Right cardiac atrium (tissue), 5 donors: ENCODE data around the gene ZYG11A. TPM values are rescaled to one million over a fixed set of nuclear protein-coding genes. Genes with fewer than 3 reads are reported as not detected.
"Not testable (repeated sequence)": the region's sequence is repeated elsewhere in the genome, so short reads cannot be mapped to it uniquely, and the experiment has no call there.

Experiments
- ATAC-seq, 2 donors: fragments of 200-7000 bp; cut with Tn5 transposase; one replicate each; pipeline versions ENCODE4 v1.8.0 to v1.9.1; 2020; ENCODE audit warnings: moderate library complexity in 2 of 2, mild to moderate bottlenecking in 1 of 2
- DNase-seq, 3 donors: peaks; one replicate each; pipeline ENCODE4 v3.0.0-alpha.2; 2020
- H3K27ac ChIP-seq: one replicate; pipeline ENCODE4 v1.5.1; 2013; ENCODE audit warnings: mild to moderate bottlenecking, low read length, control low read depth, moderate library complexity
- H3K27me3 ChIP-seq: one replicate; pipeline ENCODE4 v1.6.1; 2013; ENCODE audit not compliant: control insufficient read depth, insufficient read depth
- H3K4me1 ChIP-seq: one replicate; pipeline ENCODE4 v1.6.1; 2013; ENCODE audit warnings: low read length; ENCODE audit not compliant: control insufficient read depth, insufficient read depth
- H3K4me3 ChIP-seq: one replicate; pipeline ENCODE4 v1.5.1; 2013; ENCODE audit warnings: low read length, control low read depth
- H3K9me3 ChIP-seq: one replicate; pipeline ENCODE4 v1.6.1; 2013; ENCODE audit warnings: low read length; ENCODE audit not compliant: control insufficient read depth
- WGBS: extraction: QIAGEN DNeasy Blood & Tissue Kit; methylation state at CpG from one replicate; pipeline ENCODE4 v1.1.7; 2013; 5-methylcytosine and 5-hydroxymethylcytosine counted together
- intact Hi-C, 4 donors: fragments of 100-400 bp; cut with DNase I; formaldehyde crosslinking; loops; one replicate each; pipeline versions ENCODE4 v1.11.0 to v1.14.0; 2022 to 2023
- long read RNA-seq, 4 donors: library from polyadenylated mRNA; unstranded; transcript quantifications; one replicate each; pipeline ENCODE4 v2.0.0, GENCODE V29; 2020 to 2021
- polyA plus RNA-seq: library from polyadenylated mRNA; stranded (reverse); fragments of 200-250 nt; gene quantifications from one replicate; pipeline ENCODE4 v1.2.3, GENCODE V29; 2013
- total RNA-seq, 4 donors: library from RNA; stranded (reverse); fragmentation: NEBNext Ultra II Directional; extraction: Animal tissue kit (Norgen Biotek cat#: 25700); gene quantifications; one replicate each; pipeline ENCODE4 v1.2.1, GENCODE V29; 2021
- donor health status: healthy with polysubstance abuse.
- donor health status: DM: no; HTN: yes; CAD: no.
- donor health status: DM: no; HTN: no; CAD: no.
- donor health status: DM: no; HTN: yes; CAD: no; lungs with severe emphysema.
- donor health status: DM: yes; HTN: yes; CAD: no.

The ZYG11A gene
- total RNA-seq: under 1 TPM in 1 of 4 donors, not detected in 3; 0.06 TPM
- 0.02 TPM for polyA plus RNA-seq
- long read RNA-seq, donor 1: 0 reads
- long read RNA-seq, donor 2: 0 reads
- long read RNA-seq, donor 3: 0 reads
- long read RNA-seq, donor 4: 0 reads

DNA sequence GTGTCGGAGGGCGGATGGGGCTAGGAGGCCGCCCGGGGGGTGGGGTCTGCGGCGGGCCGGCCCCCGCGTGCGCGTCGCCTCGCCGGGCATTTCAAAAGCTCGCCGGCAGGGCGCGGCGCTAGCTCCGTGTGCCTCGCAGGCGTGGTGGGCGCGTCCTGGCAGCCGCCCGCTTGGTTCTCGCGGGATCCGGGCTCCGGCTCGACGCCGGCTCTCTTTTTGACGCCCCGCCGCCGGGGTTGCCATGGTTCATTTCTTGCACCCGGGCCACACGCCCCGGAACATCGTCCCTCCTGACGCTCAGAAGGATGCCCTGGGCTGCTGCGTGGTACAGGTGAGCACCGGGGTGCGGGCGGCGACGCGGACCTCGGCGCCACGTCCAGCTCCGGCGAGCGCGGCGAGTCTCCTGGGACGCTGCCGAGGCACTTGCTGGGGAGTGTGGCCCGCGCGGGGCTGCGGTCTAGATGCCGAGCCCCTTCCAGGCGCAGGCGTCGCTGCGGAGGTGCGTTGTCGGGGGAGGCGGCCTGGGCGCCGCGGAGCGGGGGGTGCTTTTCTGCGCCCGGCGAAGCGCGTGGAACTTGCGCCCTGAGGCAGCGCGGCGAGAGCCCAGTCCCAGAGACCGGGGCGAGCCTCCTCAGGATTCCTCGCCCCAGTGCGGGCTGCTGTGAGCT is at the start of gene ZYG11A:
Gene ZYG11A, plus strand, starts transcription at position 118 of the 668 bp plus-strand sequence. Its CDS starts 124 bp downstream, at position 242.
- no peaks in the 10 kb centered on the region for H3K9me3 ChIP-seq
- peak within 1 kb of the TSS; percentile 6 for H3K4me3 ChIP-seq
- ATAC-seq (peak; percentile 95 to 96), DNase-seq (peak; percentile 65 to 84 (median 81))
- H3K4me1 ChIP-seq: peaks cover 4% of the 10 kb centered on the region
- H3K27me3 ChIP-seq: no peaks in the 10 kb centered on the region
- WGBS: 2% methylated on average over 88 of the region's 88 CpGs
- intact Hi-C loops: no loop called here
- no peak within 1 kb of the TSS for H3K27ac ChIP-seq

DNA sequence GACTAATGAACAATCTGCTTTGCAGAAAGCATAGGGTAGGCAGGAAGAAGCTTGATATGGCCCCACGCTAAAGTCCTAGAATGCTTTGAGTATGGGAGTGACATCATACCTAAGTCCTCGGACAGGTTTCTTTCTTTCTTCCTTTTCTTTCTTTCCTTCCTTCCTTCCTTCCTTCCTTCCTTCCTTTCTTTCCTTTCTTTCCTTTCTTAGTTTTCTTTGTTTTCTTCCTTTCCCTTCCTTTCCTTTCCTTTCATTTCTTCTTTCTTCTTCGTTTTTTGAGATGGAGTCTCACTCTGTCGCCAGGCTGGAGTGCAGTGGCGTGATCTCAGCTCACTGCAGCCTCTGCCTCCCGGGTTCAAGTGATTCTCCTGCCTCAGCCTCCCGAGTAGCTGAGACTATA is 48.8 kb upstream of the ZYG11A start:
- H3K9me3 ChIP-seq, H3K4me3 ChIP-seq, intact Hi-C loops, H3K4me1 ChIP-seq, H3K27me3 ChIP-seq, H3K27ac ChIP-seq, DNase-seq, ATAC-seq: not testable (repeated sequence)
- 90% methylated on average over 7 of the region's 7 CpGs for WGBS

DNA sequence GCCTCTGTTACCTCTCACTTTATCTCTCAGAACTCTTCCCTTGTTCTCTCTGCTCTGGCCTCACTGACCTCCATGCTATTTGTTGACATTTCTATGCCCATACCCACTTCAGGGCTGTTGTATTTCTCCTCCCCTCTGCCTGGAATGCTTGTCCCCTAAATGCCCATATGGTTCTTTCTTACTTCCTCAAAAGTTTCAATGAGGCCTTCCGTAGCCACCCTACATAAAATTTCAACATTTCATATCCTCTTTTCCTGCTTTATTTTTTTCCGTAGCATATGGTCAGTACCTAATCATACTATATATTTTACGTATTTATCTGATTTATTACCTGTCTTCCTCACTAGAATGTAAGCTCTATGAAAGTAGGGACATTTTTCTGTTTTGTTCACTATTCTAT is 47.1 kb upstream of the ZYG11A start:
- Histone ChIP-seq H3K4me1 (peaks cover 3% of the 10 kb centered on the region), H3K4me3 (no peak overlapping the region), H3K27ac (no peak overlapping the region), H3K27me3 (no peaks in the 10 kb centered on the region), H3K9me3 (no peaks in the 10 kb centered on the region)
- ATAC-seq (no peak), DNase-seq (no peak)
- intact Hi-C loops: no loop called here
- 87% methylated on average over 3 of the region's 3 CpGs for WGBS

DNA sequence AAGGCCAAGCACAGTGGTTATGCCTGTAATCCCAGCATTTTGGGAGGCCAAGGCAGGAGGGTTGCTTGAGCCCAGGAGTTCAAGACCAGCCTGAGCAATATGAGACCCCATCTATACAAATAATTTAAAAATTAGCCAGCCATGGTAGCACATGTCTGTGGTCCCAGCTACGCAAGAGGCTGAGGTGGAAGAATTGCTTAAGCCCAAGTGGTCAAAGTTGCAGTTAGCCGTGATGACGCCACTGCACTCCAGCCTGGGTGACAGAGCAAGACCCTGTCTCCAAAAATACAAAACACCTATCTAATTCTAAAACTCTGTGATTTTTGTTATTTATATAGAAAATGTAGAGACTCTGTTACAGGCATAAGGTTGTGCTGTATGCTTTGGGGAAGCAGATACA is 44.2 kb upstream of the ZYG11A start:
- H3K4me3 ChIP-seq: no peak overlapping the region
- intact Hi-C loops: no loop called here
- WGBS: 94% methylated on average over 3 of the region's 3 CpGs
- peaks cover 3% of the 10 kb centered on the region for H3K4me1 ChIP-seq
- H3K27ac ChIP-seq: no peak overlapping the region
- no peaks in the 10 kb centered on the region for H3K27me3 ChIP-seq
- ATAC-seq (no peak), DNase-seq (no peak)
- H3K9me3 ChIP-seq: no peaks in the 10 kb centered on the region

DNA sequence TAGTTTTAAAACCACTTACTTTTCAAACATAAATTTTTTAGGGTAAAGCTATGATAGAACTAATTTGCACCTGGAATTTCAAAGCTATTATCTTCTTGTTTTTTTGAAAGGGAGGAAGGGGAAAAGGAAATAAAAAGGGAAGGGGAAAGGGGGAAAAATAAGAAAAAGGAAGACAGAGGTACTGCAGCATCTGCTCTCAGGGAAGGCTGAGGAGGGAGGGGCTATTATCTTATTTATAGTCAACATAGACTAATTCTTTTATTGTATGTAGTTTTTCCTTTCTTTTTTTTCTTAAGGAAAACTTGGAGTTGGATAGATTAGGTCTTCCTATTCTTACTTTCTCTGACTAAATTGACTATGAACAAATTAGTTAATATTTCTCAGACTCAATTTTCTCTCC is 41.5 kb upstream of the ZYG11A start:
- Histone ChIP-seq H3K9me3 (no peaks in the 10 kb centered on the region), H3K27me3 (no peaks in the 10 kb centered on the region), H3K27ac (no peak overlapping the region), H3K4me1 (no peaks in the 10 kb centered on the region), H3K4me3 (no peak overlapping the region)
- intact Hi-C loops: no loop called here
- ATAC-seq (no peak), DNase-seq (no peak)

DNA sequence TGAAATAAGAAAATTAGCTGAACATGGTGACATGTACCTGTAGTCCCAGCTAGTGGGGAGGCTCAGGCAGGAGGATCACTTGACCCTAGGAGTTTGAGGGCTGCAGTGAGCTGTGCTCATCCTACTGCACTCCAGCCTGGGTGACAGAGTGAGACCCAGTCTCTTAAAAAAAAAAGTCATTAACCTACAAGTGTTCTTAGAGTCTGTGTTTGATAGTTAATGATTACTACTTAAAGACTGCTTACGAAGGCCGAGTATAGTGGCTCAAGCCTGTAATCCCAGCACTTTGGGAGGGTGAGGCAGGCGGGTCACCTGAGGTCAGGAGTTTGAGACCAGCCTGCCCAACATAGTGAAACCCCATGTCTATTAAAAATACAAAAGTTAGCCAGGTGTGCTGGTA is 38.5 kb upstream of the ZYG11A start:
- WGBS: 98% methylated on average over 3 of the region's 3 CpGs
- ATAC-seq, H3K27me3 ChIP-seq, H3K9me3 ChIP-seq, intact Hi-C loops, DNase-seq, H3K4me3 ChIP-seq, H3K27ac ChIP-seq, H3K4me1 ChIP-seq: not testable (repeated sequence)

DNA sequence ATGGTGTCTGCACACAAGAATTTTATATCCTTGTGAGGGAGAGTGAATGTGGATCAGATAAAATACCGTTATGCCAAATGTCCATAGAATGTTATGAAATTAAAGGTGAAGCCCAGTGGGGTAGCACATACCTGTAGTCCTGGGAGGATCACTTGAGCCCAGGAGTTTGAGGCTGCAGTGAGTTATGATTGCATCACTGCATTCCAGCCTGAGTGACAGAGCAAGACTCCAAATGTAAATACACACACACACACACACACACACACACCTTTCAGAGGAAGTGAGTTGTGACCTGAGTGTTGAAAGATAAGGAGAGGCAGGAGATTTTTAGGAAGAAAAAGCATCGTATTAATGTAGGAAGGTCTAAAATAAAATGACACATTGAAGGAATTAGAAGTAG is 28.1 kb upstream of the ZYG11A start:
- Histone ChIP-seq H3K27ac (no peak overlapping the region), H3K9me3 (no peaks in the 10 kb centered on the region), H3K4me1 (no peaks in the 10 kb centered on the region), H3K4me3 (no peak overlapping the region), H3K27me3 (no peaks in the 10 kb centered on the region)
- ATAC-seq (no peak), DNase-seq (no peak)
- 67% methylated on average over 2 of the region's 2 CpGs for WGBS
- intact Hi-C loops: no loop called here

DNA sequence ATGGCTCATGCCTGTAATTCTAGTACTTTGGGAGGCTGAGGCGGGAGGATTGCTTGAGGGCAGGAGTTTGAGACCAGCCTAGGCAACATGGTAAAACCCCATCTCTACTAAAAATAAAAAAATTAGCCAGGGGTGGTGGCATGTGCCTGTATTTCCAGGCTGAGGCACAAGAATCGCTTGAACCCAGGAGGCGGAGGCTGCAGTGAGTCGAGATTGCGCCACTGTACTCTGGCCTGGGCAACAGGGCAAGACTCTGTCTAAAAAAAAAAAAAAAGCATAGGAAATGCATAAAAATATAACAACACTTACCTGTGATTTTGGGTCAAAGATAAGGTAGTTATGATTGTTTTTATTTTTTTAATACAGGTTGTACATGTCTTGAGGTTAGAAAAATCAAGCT is 21.7 kb upstream of the ZYG11A start:
- H3K4me1 ChIP-seq, DNase-seq, H3K9me3 ChIP-seq, H3K27me3 ChIP-seq, ATAC-seq, intact Hi-C loops, H3K27ac ChIP-seq, H3K4me3 ChIP-seq: not testable (repeated sequence)
- 98% methylated on average over 5 of the region's 5 CpGs for WGBS

DNA sequence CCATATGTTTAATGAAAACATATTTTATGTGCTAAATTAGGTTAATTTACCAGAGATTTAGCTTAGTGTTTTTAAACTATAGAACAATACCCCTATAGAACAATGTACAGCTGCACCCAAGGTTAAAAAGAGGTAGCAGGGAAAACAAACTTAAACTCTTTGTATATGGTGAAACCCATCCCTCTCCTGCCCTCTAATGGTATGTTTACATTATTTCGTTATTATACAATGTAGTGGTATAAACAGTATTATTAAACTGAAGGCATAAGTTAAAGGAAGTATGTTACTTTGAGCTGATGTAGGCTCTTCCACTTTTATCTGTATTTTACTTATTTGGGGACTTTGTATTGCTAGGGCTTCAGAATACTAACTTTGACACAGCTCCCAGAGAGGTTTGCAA is 16.7 kb upstream of the ZYG11A start:
- no peak overlapping the region for H3K4me3 ChIP-seq
- DNase-seq (no peak), ATAC-seq (no peak)
- 35% methylated on average over 1 of the region's 1 CpG for WGBS
- H3K9me3 ChIP-seq: no peaks in the 10 kb centered on the region
- H3K27me3 ChIP-seq: no peaks in the 10 kb centered on the region
- H3K4me1 ChIP-seq: no peaks in the 10 kb centered on the region
- intact Hi-C loops: no loop called here
- no peak overlapping the region for H3K27ac ChIP-seq

DNA sequence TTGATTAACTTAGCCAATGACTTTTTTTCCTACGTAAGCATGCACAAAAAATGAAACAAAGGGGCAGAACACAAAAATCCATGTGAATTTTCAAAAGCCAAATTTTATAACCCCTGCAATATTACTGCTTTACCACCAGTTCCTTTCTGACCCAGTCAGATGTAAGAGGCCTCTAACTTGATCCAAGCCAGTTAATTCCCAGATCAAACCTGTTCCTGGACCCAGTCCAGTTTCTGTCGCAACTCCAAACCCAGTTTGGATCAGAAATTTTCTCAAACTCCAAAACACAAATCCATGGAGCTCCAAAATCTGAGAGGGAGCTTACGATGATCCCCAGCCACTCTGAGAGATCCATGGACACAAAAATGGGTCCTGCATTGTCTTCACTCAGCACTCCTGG is 7.8 kb upstream of the ZYG11A start:
- ATAC-seq (no peak), DNase-seq (no peak)
- intact Hi-C loops: no loop called here
- Histone ChIP-seq H3K9me3 (no peaks in the 10 kb centered on the region), H3K4me1 (no peaks in the 10 kb centered on the region), H3K4me3 (no peak overlapping the region), H3K27me3 (no peaks in the 10 kb centered on the region), H3K27ac (no peak overlapping the region)
- 81% methylated on average over 3 of the region's 3 CpGs for WGBS

DNA sequence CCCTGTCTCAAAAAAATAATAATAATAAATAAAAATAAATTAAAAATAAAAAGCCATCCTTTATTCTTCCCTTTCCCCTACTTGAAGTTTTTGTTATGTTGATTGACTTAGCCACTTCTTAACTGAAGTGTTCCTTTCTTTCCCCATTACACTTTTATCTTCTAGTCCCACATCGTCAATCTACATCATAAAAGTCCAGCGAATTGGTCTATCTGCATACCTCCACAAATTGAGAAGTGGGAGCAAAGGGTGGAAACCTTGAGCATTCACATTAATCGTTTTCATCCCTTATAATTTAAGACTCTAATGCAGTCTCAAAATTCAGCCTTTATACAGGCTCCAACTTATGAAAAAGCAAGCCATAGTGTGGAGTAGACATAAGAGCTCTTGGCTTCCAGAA is 6.5 kb upstream of the ZYG11A start:
- H3K27me3 ChIP-seq: no peaks in the 10 kb centered on the region
- no peak overlapping the region for H3K4me3 ChIP-seq
- intact Hi-C loops: no loop called here
- WGBS: 62% methylated on average over 3 of the region's 3 CpGs
- no peaks in the 10 kb centered on the region for H3K9me3 ChIP-seq
- DNase-seq (no peak), ATAC-seq (no peak)
- no peaks in the 10 kb centered on the region for H3K4me1 ChIP-seq
- H3K27ac ChIP-seq: no peak overlapping the region

DNA sequence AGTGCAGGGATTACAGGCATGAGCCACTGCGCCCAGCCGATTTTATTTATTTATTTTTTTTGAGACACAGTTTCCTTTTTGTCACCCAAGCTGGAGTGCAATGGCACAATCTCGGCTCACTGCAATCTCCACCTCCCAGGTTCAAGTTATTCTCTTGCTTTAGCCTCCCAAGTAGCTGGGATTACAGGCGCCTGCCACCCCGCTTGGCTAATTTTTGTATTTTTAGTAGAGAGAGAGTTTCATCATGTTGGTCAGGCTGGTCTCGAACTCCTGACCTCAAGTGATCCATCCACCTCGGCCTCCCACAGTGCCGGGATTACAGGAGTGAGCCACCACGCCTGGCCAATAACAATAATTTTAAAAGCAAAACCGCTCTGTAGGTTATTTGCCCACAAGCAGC is 3.4 kb upstream of the ZYG11A start:
- H3K27me3 ChIP-seq, H3K9me3 ChIP-seq, ATAC-seq, H3K4me3 ChIP-seq, DNase-seq, H3K27ac ChIP-seq, intact Hi-C loops, H3K4me1 ChIP-seq: not testable (repeated sequence)
- WGBS: 94% methylated on average over 10 of the region's 10 CpGs
